Mesenchymal stem cell (in vitro differentiated cells and primary cell): ENCODE data around the gene ITPKB.
"Not testable (repeated sequence)": the region's sequence is repeated elsewhere in the genome, so short reads cannot be mapped to it uniquely, and the experiment has no call there.

ENCODE experiments used
- DNase-seq: peaks from one replicate; pipeline ENCODE4 v3.0.0-alpha.2; 2013
- H2AFZ ChIP-seq: one replicate; pipeline ENCODE4 v1.6.1; 2013; ENCODE audit warnings: low read depth, mild to moderate bottlenecking, control low read depth, inconsistent platforms, low read length, moderate library complexity
- H2AK5ac ChIP-seq: 2 replicates; pipeline ENCODE4 v1.6.1; 2013; ENCODE audit warnings: low read length, moderate library complexity, mild to moderate bottlenecking, inconsistent platforms; ENCODE audit not compliant: severe bottlenecking
- H2BK120ac ChIP-seq: one replicate; pipeline ENCODE4 v1.6.1; 2013; ENCODE audit warnings: low read depth, mild to moderate bottlenecking, inconsistent platforms, low read length, moderate library complexity
- H2BK12ac ChIP-seq, 2 experiments: one replicate each; pipeline ENCODE4 v1.6.1; 2013; ENCODE audit warnings: inconsistent platforms in 2 of 2, low read length in 2 of 2, mild to moderate bottlenecking in 2 of 2, moderate library complexity in 2 of 2, control low read depth in 1 of 2
- H2BK15ac ChIP-seq: one replicate; pipeline ENCODE4 v1.6.1; 2013; ENCODE audit warnings: mild to moderate bottlenecking, low read depth, inconsistent platforms; ENCODE audit not compliant: poor library complexity, severe bottlenecking
- H2BK5ac ChIP-seq: 2 replicates; pipeline ENCODE4 v1.6.1; 2013; ENCODE audit warnings: low read depth, mild to moderate bottlenecking, low read length, control low read depth, inconsistent platforms; ENCODE audit not compliant: poor library complexity, severe bottlenecking
- H3K14ac ChIP-seq, 2 experiments: one replicate each; pipeline ENCODE4 v1.6.1; 2013; ENCODE audit warnings: inconsistent platforms in 2 of 2, low read length in 2 of 2, control low read depth in 1 of 2, mild to moderate bottlenecking in 1 of 2, moderate library complexity in 1 of 2
- H3K18ac ChIP-seq, 2 experiments: one replicate each; pipeline ENCODE4 v1.6.1; 2013; ENCODE audit warnings: inconsistent platforms in 2 of 2, low read length in 2 of 2, control low read depth in 1 of 2, low read depth in 1 of 2, mild to moderate bottlenecking in 1 of 2
- H3K23ac ChIP-seq, 2 experiments: one replicate each; pipeline ENCODE4 v1.6.1; 2013; ENCODE audit warnings: inconsistent platforms in 2 of 2, low read length in 2 of 2, mild to moderate bottlenecking in 2 of 2, moderate library complexity in 2 of 2, control low read depth in 1 of 2
- H3K27ac ChIP-seq: 2 replicates; pipeline ENCODE4 v1.5.1; 2013; ENCODE audit warnings: mild to moderate bottlenecking, moderate library complexity, low read length, control low read depth, inconsistent platforms; ENCODE audit not compliant: poor library complexity, severe bottlenecking
- H3K27me3 ChIP-seq, 2 experiments: 2 replicates each; pipeline versions ENCODE4 v1.6.1 to v1.7.0; 2013; ENCODE audit warnings: low read length in 2 of 2, mild to moderate bottlenecking in 2 of 2, moderate library complexity in 2 of 2, control low read depth in 1 of 2, inconsistent platforms in 1 of 2; ENCODE audit not compliant: control insufficient read depth in 1 of 2, insufficient read depth in 1 of 2
- H3K36me3 ChIP-seq, 2 experiments: 2 replicates each; pipeline versions ENCODE4 v1.6.1 to v1.7.0; 2013; ENCODE audit warnings: low read length in 2 of 2, control low read depth in 1 of 2, inconsistent platforms in 1 of 2, low read depth in 1 of 2, mild to moderate bottlenecking in 1 of 2; ENCODE audit not compliant: insufficient read depth in 2 of 2, control insufficient read depth in 1 of 2
- H3K4ac ChIP-seq, 2 experiments: one replicate each; pipeline ENCODE4 v1.6.1; 2013; ENCODE audit warnings: inconsistent platforms in 2 of 2, low read length in 2 of 2, mild to moderate bottlenecking in 2 of 2, moderate library complexity in 2 of 2, control low read depth in 1 of 2, low read depth in 1 of 2
- H3K4me1 ChIP-seq: 2 replicates; pipeline ENCODE4 v1.6.1; 2013; ENCODE audit warnings: low read depth, low read length, control low read depth; ENCODE audit not compliant: control insufficient read depth, insufficient read depth
- H3K4me2 ChIP-seq: 2 replicates; pipeline ENCODE4 v1.6.1; 2013; ENCODE audit warnings: low read length, mild to moderate bottlenecking, inconsistent platforms; ENCODE audit not compliant: poor library complexity, severe bottlenecking
- H3K4me3 ChIP-seq, 2 experiments: 2 replicates each; pipeline versions ENCODE4 v1.5.1 to v1.7.0; 2013; ENCODE audit warnings: low read length in 2 of 2, mild to moderate bottlenecking in 2 of 2, control low read depth in 1 of 2, low read depth in 1 of 2; ENCODE audit not compliant: insufficient read depth in 1 of 2
- H3K79me1 ChIP-seq: replicated peaks from 2 replicates; pipeline ENCODE4 v1.6.1; 2013; ENCODE audit warnings: mild to moderate bottlenecking, control low read depth, low read length, inconsistent platforms; ENCODE audit not compliant: poor library complexity, severe bottlenecking
- H3K9ac ChIP-seq: 2 replicates; pipeline ENCODE4 v1.7.0; 2013; ENCODE audit warnings: mild to moderate bottlenecking, low read length, moderate library complexity
- H3K9me3 ChIP-seq: 2 replicates; pipeline ENCODE4 v1.7.0; 2013; ENCODE audit warnings: mild to moderate bottlenecking, low read length; ENCODE audit not compliant: control insufficient read depth
- H4K8ac ChIP-seq: one replicate; pipeline ENCODE4 v1.6.1; 2013; ENCODE audit warnings: inconsistent platforms, mild to moderate bottlenecking, low read length, moderate library complexity
- H4K91ac ChIP-seq: one replicate; pipeline ENCODE4 v1.6.1; 2013; ENCODE audit warnings: mild to moderate bottlenecking, low read length, inconsistent platforms
- WGBS: methylation state at CpG from one replicate; pipeline ENCODE4 v1.1.7; 2013; ENCODE audit warnings: mixed read lengths; 5-methylcytosine and 5-hydroxymethylcytosine counted together

ITPKB gene

GRCh38 chr1:226641671-226642231 is 97.3 kb downstream of the ITPKB start:
- H3K4ac ChIP-seq, result no peak overlapping the region
- H2AFZ ChIP-seq, result no peak overlapping the region
- H2BK120ac ChIP-seq, result no peak overlapping the region
- H3K4me1 ChIP-seq, result peaks cover 38% of the 10 kb centered on the region
- H3K9ac ChIP-seq, result no peak overlapping the region
- H3K36me3 ChIP-seq, result peaks cover 33 to 49% of the 10 kb centered on the region in 2 experiments
- 97% methylated on average over 22 of the region's 23 CpGs for WGBS
- H3K9me3 ChIP-seq, result no peaks in the 10 kb centered on the region
- no peak overlapping the region for H3K4me2 ChIP-seq
- H2BK15ac ChIP-seq, result no peak overlapping the region
- peaks cover 1% of the 10 kb centered on the region for H3K79me1 ChIP-seq
- H3K23ac ChIP-seq, result no peak overlapping the region
- H3K27ac ChIP-seq, result no peak overlapping the region
- no peak overlapping the region for H2BK12ac ChIP-seq
- no peak overlapping the region for H4K8ac ChIP-seq
- H4K91ac ChIP-seq, result peak overlapping the region; percentile 8
- H3K18ac ChIP-seq, result no peak overlapping the region
- no peak overlapping the region for H2AK5ac ChIP-seq
- no peak overlapping the region for H3K4me3 ChIP-seq
- no peaks in the 10 kb centered on the region for H3K27me3 ChIP-seq
- H2BK5ac ChIP-seq, result no peak overlapping the region
- DNase-seq, result no peak
- no peak overlapping the region for H3K14ac ChIP-seq

GRCh38 chr1:226640321-226641136 is 98.6 kb downstream of the ITPKB start:
- no peak overlapping the region for H2BK5ac ChIP-seq
- H3K4me2 ChIP-seq, result no peak overlapping the region
- no peak overlapping the region for H3K27ac ChIP-seq
- no peak overlapping the region for H3K4me3 ChIP-seq
- no peak overlapping the region for H2BK120ac ChIP-seq
- no peak overlapping the region for H2AK5ac ChIP-seq
- no peak overlapping the region for H2BK15ac ChIP-seq
- no peak overlapping the region for H3K23ac ChIP-seq
- H3K9ac ChIP-seq, result no peak overlapping the region
- no peaks in the 10 kb centered on the region for H3K9me3 ChIP-seq
- no peak overlapping the region for H3K4ac ChIP-seq
- H3K36me3 ChIP-seq, result peaks cover 37 to 56% of the 10 kb centered on the region in 2 experiments
- no peaks in the 10 kb centered on the region for H3K27me3 ChIP-seq
- H3K18ac ChIP-seq, result no peak overlapping the region
- H2BK12ac ChIP-seq, result no peak overlapping the region
- DNase-seq, result no peak
- 85% methylated on average over 23 of the region's 23 CpGs for WGBS
- H3K14ac ChIP-seq, result no peak overlapping the region
- no peak overlapping the region for H2AFZ ChIP-seq
- peaks cover 1% of the 10 kb centered on the region for H3K79me1 ChIP-seq
- H3K4me1 ChIP-seq, result peaks cover 31% of the 10 kb centered on the region
- H4K91ac ChIP-seq, result peak overlapping the region; percentile 66
- no peak overlapping the region for H4K8ac ChIP-seq

- DNase-seq, result no peak
- H3K4me1 ChIP-seq, result peaks cover 25% of the 10 kb centered on the region
- 97% methylated on average over 18 of the region's 18 CpGs for WGBS
- H3K14ac ChIP-seq, result no peak overlapping the region
- no peak overlapping the region for H2BK120ac ChIP-seq
- H4K8ac ChIP-seq, result no peak overlapping the region
- H3K23ac ChIP-seq, result no peak overlapping the region
- H3K27ac ChIP-seq, result no peak overlapping the region
- no peak overlapping the region for H2BK5ac ChIP-seq
- H3K4ac ChIP-seq, result no peak overlapping the region
- no peak overlapping the region for H3K9ac ChIP-seq
- no peak overlapping the region for H2BK12ac ChIP-seq
- H3K4me2 ChIP-seq, result no peak overlapping the region
- no peak overlapping the region for H2AK5ac ChIP-seq
- no peaks in the 10 kb centered on the region for H3K79me1 ChIP-seq
- H2AFZ ChIP-seq, result no peak overlapping the region
- H3K27me3 ChIP-seq, result no peaks in the 10 kb centered on the region
- H4K91ac ChIP-seq, result no peak overlapping the region
- peaks cover 36 to 59% of the 10 kb centered on the region in 2 experiments for H3K36me3 ChIP-seq
- no peaks in the 10 kb centered on the region for H3K9me3 ChIP-seq
- no peak overlapping the region for H2BK15ac ChIP-seq
- no peak overlapping the region for H3K18ac ChIP-seq
- H3K4me3 ChIP-seq, result no peak overlapping the region
Observed at GRCh38 chr1:226639631-226640061, 99.4 kb downstream of the ITPKB start.

GRCh38 chr1:226639206-226639605 is 99.9 kb downstream of the ITPKB start:
- H3K27me3 ChIP-seq, H3K4ac ChIP-seq: not testable (repeated sequence)
- 93% methylated on average over 8 of the region's 8 CpGs for WGBS

More at GRCh38 chr1:226639206-226639605, 99.9 kb downstream of the ITPKB start:
- H3K14ac ChIP-seq, H2AFZ ChIP-seq, H3K27ac ChIP-seq, H2BK5ac ChIP-seq, H2BK15ac ChIP-seq, H2BK12ac ChIP-seq, DNase-seq, H4K91ac ChIP-seq, H2BK120ac ChIP-seq, H3K9me3 ChIP-seq, H3K18ac ChIP-seq, H4K8ac ChIP-seq, H2AK5ac ChIP-seq, H3K79me1 ChIP-seq, H3K4me2 ChIP-seq, H3K23ac ChIP-seq, H3K4me3 ChIP-seq, H3K9ac ChIP-seq: not testable (repeated sequence)
- H3K4me1 ChIP-seq, result peaks cover 20% of the 10 kb centered on the region
- peaks cover 36 to 62% of the 10 kb centered on the region in 2 experiments for H3K36me3 ChIP-seq
